Measurements from ENCODE around the gene ZNF83. TPM values are rescaled to one million over a fixed set of nuclear protein-coding genes. Genes with fewer than 3 reads are reported as not detected.
"Not testable (repeated sequence)": the region's sequence is repeated elsewhere in the genome, so short reads cannot be mapped to it uniquely, and the experiment has no call there.

Gene ZNF83
- total RNA-seq, 3 donors from 2014 or later (not counting 1 experiment from before 2014, with no cell fraction given) = 46.8 to 114 (median 96.9) TPM

DNA sequence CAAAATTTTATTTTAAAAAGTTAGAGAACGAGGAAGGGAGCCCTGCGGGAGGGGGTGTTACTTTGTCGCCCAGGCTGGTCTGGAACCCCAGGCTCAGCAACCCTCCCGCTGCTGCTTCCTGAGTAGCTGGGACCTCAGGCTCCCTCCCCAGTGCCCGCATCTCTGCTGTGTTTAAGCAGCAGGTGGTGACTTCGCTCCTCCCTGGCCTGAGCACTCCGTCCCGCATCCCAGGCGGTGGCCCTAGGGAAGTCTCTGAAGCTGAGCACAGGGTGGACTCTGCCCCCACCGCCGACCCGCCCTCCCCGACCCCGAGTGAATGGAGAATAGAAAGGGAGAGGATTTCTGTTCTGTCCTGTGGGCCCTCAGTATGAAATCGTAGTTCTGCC, 37.5 kb downstream of the ZNF83 start:
- DNase-seq = peak; percentile 17 to 44
- peak; percentile 16 to 31 (median 16) for ATAC-seq
- no peaks in the 10 kb centered on the region for H3K27me3 Mint-ChIP-seq (ENCODE audit: low read depth in 2 of 2)
- peaks cover 5% of the 10 kb centered on the region for H3K9me3 ChIP-seq (ENCODE audit: control insufficient read depth, insufficient read depth, low read length)
- H3K36me3 Mint-ChIP-seq = peaks cover 18% of the 10 kb centered on the region
- H3K27me3 ChIP-seq (ENCODE audit: control insufficient read depth, insufficient read depth, low read length) = no peaks in the 10 kb centered on the region
- peaks cover 0 to 4% of the 10 kb centered on the region in 2 donors for H3K9me3 Mint-ChIP-seq
- H3K4me3 Mint-ChIP-seq = peak overlapping the region; percentile 96
- H3K4me1 ChIP-seq (ENCODE audit: control insufficient read depth, insufficient read depth, low read length) = peaks cover 21% of the 10 kb centered on the region
- peak overlapping the region; percentile 75 for H3K4me3 ChIP-seq (ENCODE audit: low read length)
- intact Hi-C loops (cut with micrococcal nuclease) = loop anchor here (2.0 to 5.0 kb wide), 2 partner anchors 30 to 73 kb away; partner anchors contain the start of genes ZNF701 and ZNF808
- H3K36me3 ChIP-seq (ENCODE audit: control insufficient read depth, insufficient read depth, low read length) = peaks cover 5% of the 10 kb centered on the region
- TF ChIP-seq, protein P1, sequence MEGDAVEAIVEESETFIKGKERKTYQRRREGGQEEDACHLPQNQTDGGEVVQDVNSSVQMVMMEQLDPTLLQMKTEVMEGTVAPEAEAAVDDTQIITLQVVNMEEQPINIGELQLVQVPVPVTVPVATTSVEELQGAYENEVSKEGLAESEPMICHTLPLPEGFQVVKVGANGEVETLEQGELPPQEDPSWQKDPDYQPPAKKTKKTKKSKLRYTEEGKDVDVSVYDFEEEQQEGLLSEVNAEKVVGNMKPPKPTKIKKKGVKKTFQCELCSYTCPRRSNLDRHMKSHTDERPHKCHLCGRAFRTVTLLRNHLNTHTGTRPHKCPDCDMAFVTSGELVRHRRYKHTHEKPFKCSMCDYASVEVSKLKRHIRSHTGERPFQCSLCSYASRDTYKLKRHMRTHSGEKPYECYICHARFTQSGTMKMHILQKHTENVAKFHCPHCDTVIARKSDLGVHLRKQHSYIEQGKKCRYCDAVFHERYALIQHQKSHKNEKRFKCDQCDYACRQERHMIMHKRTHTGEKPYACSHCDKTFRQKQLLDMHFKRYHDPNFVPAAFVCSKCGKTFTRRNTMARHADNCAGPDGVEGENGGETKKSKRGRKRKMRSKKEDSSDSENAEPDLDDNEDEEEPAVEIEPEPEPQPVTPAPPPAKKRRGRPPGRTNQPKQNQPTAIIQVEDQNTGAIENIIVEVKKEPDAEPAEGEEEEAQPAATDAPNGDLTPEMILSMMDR (IDR thresholded peaks at IDR 0.05) = no peak
- H3K27ac ChIP-seq (ENCODE audit: low read length) = peak overlapping the region; percentile 56
- H3K27ac Mint-ChIP-seq = peak overlapping the region; percentile 39 to 83
- under 1% methylated on average over 15 of the region's 15 CpGs for WGBS (ENCODE audit: insufficient coverage)
- peaks cover 12 to 22% of the 10 kb centered on the region in 2 donors for H3K4me1 Mint-ChIP-seq

DNA sequence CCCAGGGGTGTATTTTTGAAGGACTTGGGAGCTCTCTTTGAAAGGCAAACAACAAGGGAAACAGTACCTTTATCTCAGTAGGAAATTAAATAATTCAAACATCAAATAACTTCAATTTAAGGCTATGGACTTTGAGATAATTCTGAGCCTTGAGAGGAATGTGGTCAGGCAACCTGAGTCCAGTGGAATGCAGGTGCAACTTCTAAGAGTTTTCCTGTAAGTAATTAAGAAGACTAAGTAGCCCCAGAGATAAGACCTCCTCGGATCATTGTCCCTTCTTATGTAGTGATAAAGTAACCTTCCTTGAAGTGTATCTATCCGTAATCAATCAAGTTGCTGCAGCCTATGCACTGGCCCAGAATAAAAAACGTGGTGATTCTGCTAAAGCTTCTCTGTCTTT, 38.9 kb downstream of the ZNF83 start:
- Mint-ChIP-seq H3K27me3 (ENCODE audit: low read depth in 2 of 2) (no peaks in the 10 kb centered on the region), H3K36me3 (peaks cover 21% of the 10 kb centered on the region), H3K4me1 (peaks cover 12% of the 10 kb centered on the region in 2 donors), H3K27ac (no peak overlapping the region), H3K9me3 (peaks cover 0 to 2% of the 10 kb centered on the region in 2 donors), H3K4me3 (no peak overlapping the region)
- H3K27me3 ChIP-seq (ENCODE audit: control insufficient read depth, insufficient read depth, low read length) = no peaks in the 10 kb centered on the region
- peaks cover 5% of the 10 kb centered on the region for H3K36me3 ChIP-seq (ENCODE audit: control insufficient read depth, insufficient read depth, low read length)
- peaks cover 21% of the 10 kb centered on the region for H3K4me1 ChIP-seq (ENCODE audit: control insufficient read depth, insufficient read depth, low read length)
- H3K9me3 ChIP-seq (ENCODE audit: control insufficient read depth, insufficient read depth, low read length) = peaks cover 5% of the 10 kb centered on the region
- intact Hi-C loops (cut with micrococcal nuclease) = no loop called here
- 95% methylated on average over 3 of the region's 3 CpGs for WGBS (ENCODE audit: insufficient coverage)
- DNase-seq (no peak), ATAC-seq (no peak)
- TF ChIP-seq, protein P1 (IDR thresholded peaks at IDR 0.05) = no peak
- no peak overlapping the region for H3K4me3 ChIP-seq (ENCODE audit: low read length)
- H3K27ac ChIP-seq (ENCODE audit: low read length) = no peak overlapping the region

DNA sequence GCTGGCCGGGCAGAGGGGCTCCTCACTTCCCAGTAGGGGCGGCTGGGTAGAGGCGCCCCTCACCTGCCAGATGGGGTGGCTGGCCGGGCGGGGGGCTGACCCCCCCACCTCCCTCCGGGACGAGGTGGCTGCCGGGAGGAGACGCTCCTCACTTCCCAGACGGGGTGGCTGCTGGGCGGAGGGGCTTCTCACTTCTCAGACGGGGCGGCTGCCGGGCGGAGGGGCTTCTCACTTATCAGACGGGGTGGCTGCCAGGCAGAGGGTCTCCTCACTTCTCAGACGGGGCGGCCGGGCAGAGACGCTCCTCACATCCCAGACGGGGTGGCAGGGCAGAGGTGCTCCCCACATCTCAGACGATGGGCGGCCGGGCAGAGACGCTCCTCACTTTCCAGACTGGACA, 44.7 kb downstream of the ZNF83 start:
- H3K9me3 ChIP-seq (ENCODE audit: control insufficient read depth, insufficient read depth, low read length); H3K9me3 Mint-ChIP-seq; H3K4me1 ChIP-seq (ENCODE audit: control insufficient read depth, insufficient read depth, low read length); DNase-seq; intact Hi-C loops (cut with micrococcal nuclease); H3K27me3 ChIP-seq (ENCODE audit: control insufficient read depth, insufficient read depth, low read length); H3K27me3 Mint-ChIP-seq (ENCODE audit: low read depth in 2 of 2); H3K27ac Mint-ChIP-seq; H3K36me3 ChIP-seq (ENCODE audit: control insufficient read depth, insufficient read depth, low read length); H3K4me3 Mint-ChIP-seq; H3K27ac ChIP-seq (ENCODE audit: low read length); H3K4me3 ChIP-seq (ENCODE audit: low read length); H3K4me1 Mint-ChIP-seq; ATAC-seq: not testable (repeated sequence)
- peaks cover 21% of the 10 kb centered on the region for H3K36me3 Mint-ChIP-seq
- 97% methylated on average over 10 of the region's 25 CpGs for WGBS (ENCODE audit: insufficient coverage)

DNA sequence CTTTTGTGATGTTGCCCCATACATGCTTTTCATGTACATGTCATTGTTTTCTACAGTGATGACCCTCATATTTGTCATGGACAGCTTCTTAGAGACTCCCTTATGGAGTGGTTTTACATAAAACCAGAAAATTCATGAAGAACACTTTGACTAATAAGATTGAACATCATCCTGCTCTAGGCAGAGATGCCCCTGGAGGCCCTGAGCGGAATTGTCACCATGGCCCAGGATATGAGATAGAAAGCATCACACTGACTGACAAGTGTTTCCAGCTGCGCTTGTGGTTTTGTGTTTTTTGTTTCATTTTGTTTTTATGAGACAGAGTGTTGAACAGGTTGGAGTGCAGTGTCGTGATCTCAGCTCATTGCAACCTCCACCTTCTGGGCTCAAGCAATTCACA, 45.9 kb downstream of the ZNF83 start:
- peaks cover 0 to 8% of the 10 kb centered on the region in 2 donors for H3K4me1 Mint-ChIP-seq
- peaks cover 20% of the 10 kb centered on the region for H3K36me3 Mint-ChIP-seq
- Histone ChIP-seq H3K27me3 (ENCODE audit: control insufficient read depth, insufficient read depth, low read length) (no peaks in the 10 kb centered on the region), H3K4me1 (ENCODE audit: control insufficient read depth, insufficient read depth, low read length) (no peaks in the 10 kb centered on the region), H3K36me3 (ENCODE audit: control insufficient read depth, insufficient read depth, low read length) (peaks cover 7% of the 10 kb centered on the region), H3K27ac (ENCODE audit: low read length) (no peak overlapping the region), H3K9me3 (ENCODE audit: control insufficient read depth, insufficient read depth, low read length) (no peaks in the 10 kb centered on the region), H3K4me3 (ENCODE audit: low read length) (no peak overlapping the region)
- no peaks in the 10 kb centered on the region for H3K27me3 Mint-ChIP-seq (ENCODE audit: low read depth in 2 of 2)
- intact Hi-C loops (cut with micrococcal nuclease) = no loop called here
- 71% methylated on average over 2 of the region's 3 CpGs for WGBS (ENCODE audit: insufficient coverage)
- H3K9me3 Mint-ChIP-seq = peaks cover 0 to 2% of the 10 kb centered on the region in 2 donors
- TF ChIP-seq, protein P1 (IDR thresholded peaks at IDR 0.05) = no peak
- DNase-seq (no peak), ATAC-seq (no peak)
- H3K27ac Mint-ChIP-seq = no peak overlapping the region
- H3K4me3 Mint-ChIP-seq = no peak overlapping the region

Measured in natural killer cell (primary cell).